ENCODE measurements around the gene SYNCRIP. TPM values are rescaled to one million over a fixed set of nuclear protein-coding genes. Genes with fewer than 3 reads are reported as not detected.

SYNCRIP gene
- total RNA-seq = 127 and 136 TPM in 2 replicates
- long read RNA-seq, full-length matches to known transcripts = 61 of 214 reads
- long read RNA-seq, partial matches to known transcripts = 122 of 214 reads
- long read RNA-seq, other reads (novel, unspliced or antisense) = 31 of 214 reads

DNA sequence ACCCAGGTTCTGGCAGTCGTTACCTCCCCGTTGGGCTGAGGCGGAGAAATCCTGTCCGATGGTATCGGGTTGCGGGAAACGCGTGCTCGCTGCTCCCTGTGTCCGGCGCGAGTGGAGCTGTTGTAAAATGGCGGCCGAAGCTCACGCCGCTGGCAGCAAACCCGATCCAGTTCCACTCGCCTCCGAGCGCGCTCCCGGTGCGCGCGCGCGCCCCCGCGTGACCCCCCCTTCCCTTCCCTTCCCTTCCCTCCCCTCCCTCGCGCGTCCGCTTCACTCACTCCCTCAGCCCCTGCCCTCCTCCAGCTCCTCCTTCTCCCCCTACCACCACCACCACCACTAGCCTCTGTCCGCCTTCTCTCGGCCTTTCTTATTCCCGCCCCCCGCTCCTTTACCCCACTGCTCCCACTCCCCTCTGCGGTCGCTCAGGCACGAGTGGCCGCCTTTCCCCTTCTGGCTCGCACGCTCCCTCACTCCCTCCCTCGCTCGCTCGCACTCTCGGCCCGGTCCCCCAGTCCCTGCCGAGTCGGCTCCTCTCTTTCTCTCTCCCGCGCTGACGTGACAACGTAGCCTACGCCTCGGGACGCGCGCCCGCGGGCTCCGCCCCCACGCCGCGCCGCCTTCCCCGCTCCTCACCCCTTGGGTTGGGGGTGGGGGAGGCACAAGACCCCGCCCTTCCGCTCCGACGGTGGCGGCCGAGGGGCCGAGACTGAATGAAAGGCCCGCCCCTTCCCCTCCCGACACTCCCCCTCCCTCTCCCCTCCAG, at the start of gene SYNCRIP:
TSS of gene SYNCRIP (minus strand) at position 113 of the 763 bp plus-strand sequence. CDS start 1,447 bp downstream, outside the sequence.
- Mint-ChIP-seq H3K9me3 (ENCODE audit: low read depth) (peaks cover 6% of the 10 kb centered on the region), H3K4me3 (ENCODE audit: low read depth) (peak within 1 kb of the TSS; percentile 91), H3K4me1 (ENCODE audit: low read depth) (peaks cover 36% of the 10 kb centered on the region), H3K36me3 (ENCODE audit: insufficient read depth) (peaks cover 25% of the 10 kb centered on the region), H3K27ac (peak within 1 kb of the TSS; percentile 100), H3K27me3 (no peaks in the 10 kb centered on the region)
- peak; percentile 99 for DNase-seq (ENCODE audit: low spot score, unreplicated experiment)
- TF ChIP-seq, protein P1, sequence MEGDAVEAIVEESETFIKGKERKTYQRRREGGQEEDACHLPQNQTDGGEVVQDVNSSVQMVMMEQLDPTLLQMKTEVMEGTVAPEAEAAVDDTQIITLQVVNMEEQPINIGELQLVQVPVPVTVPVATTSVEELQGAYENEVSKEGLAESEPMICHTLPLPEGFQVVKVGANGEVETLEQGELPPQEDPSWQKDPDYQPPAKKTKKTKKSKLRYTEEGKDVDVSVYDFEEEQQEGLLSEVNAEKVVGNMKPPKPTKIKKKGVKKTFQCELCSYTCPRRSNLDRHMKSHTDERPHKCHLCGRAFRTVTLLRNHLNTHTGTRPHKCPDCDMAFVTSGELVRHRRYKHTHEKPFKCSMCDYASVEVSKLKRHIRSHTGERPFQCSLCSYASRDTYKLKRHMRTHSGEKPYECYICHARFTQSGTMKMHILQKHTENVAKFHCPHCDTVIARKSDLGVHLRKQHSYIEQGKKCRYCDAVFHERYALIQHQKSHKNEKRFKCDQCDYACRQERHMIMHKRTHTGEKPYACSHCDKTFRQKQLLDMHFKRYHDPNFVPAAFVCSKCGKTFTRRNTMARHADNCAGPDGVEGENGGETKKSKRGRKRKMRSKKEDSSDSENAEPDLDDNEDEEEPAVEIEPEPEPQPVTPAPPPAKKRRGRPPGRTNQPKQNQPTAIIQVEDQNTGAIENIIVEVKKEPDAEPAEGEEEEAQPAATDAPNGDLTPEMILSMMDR (IDR thresholded peaks at IDR 0.05; ENCODE audit: unreplicated experiment) = no peak

DNA sequence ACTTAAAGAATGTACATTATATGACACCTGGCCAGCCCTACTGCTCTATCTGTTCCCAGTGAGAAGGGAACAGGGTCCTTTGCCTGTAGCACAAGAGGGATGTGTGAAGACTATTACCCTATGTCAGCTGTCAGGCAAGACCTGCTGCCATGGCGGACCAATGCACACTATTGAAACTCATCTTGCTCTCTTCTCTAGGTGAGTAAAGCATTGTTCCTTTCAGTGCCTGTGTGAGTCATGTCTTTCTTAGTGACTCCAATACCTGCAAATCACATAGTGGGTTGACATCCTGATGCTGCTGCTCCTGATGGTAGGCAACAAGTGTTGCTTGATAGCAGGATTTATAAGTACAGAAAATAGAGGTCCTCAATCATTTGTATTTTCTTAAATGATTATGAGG, 48.8 kb upstream of the SYNCRIP start:
- Mint-ChIP-seq H3K4me3 (ENCODE audit: low read depth) (no peak overlapping the region), H3K36me3 (ENCODE audit: insufficient read depth) (no peaks in the 10 kb centered on the region), H3K27me3 (no peaks in the 10 kb centered on the region), H3K9me3 (ENCODE audit: low read depth) (no peaks in the 10 kb centered on the region), H3K27ac (no peak overlapping the region), H3K4me1 (ENCODE audit: low read depth) (no peaks in the 10 kb centered on the region)
- DNase-seq (ENCODE audit: low spot score, unreplicated experiment) = no peak
- TF ChIP-seq, protein P1 (IDR thresholded peaks at IDR 0.05; ENCODE audit: unreplicated experiment) = no peak

DNA sequence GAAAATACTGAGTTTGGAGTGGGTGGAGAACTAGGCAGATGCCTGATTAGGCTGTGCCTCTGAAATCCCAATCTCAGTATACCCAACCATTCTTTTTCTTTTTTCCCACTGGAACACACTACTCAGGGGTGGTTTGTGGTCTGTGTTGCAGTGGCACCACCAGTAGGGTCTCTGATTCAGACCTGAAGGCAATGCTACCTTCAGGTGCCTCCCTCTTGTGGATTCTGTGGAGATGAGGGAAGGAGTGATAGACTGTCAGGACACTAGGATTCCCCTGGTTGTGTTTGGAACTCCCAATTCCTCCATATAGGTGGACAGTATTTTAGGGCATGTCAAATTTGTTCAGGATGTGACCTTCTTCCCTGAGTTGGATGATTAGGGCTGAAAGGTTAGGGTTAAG, 47.4 kb upstream of the SYNCRIP start:
- no peaks in the 10 kb centered on the region for H3K36me3 Mint-ChIP-seq (ENCODE audit: insufficient read depth)
- no peaks in the 10 kb centered on the region for H3K9me3 Mint-ChIP-seq (ENCODE audit: low read depth)
- no peaks in the 10 kb centered on the region for H3K27me3 Mint-ChIP-seq
- no peaks in the 10 kb centered on the region for H3K4me1 Mint-ChIP-seq (ENCODE audit: low read depth)
- TF ChIP-seq, protein P1 (IDR thresholded peaks at IDR 0.05; ENCODE audit: unreplicated experiment) = no peak
- no peak for DNase-seq (ENCODE audit: low spot score, unreplicated experiment)
- H3K27ac Mint-ChIP-seq = no peak overlapping the region
- no peak overlapping the region for H3K4me3 Mint-ChIP-seq (ENCODE audit: low read depth)

DNA sequence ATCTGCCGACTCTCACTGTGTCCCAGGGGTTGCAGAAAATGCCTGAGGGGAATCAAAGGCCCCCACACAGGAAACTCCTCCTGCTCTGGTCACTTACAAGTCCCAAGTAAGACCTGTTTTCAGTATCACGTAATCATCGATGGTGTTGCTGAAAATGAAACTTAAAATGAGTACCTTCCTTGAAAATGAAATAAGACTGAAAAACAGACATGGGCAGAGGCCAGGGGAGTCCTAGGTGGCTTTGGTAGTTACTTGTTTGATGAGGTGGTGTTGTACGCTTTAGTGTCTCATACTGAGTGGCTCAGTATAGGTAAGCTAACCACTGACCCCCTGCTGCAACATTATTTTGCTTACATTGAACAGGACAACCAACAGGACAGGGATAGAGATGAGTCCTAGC, 43.0 kb upstream of the SYNCRIP start:
- no peaks in the 10 kb centered on the region for H3K4me1 Mint-ChIP-seq (ENCODE audit: low read depth)
- H3K27me3 Mint-ChIP-seq = no peaks in the 10 kb centered on the region
- DNase-seq (ENCODE audit: low spot score, unreplicated experiment) = no peak
- no peak overlapping the region for H3K27ac Mint-ChIP-seq
- TF ChIP-seq, protein P1 (IDR thresholded peaks at IDR 0.05; ENCODE audit: unreplicated experiment) = no peak
- H3K36me3 Mint-ChIP-seq (ENCODE audit: insufficient read depth) = no peaks in the 10 kb centered on the region
- no peak overlapping the region for H3K4me3 Mint-ChIP-seq (ENCODE audit: low read depth)
- H3K9me3 Mint-ChIP-seq (ENCODE audit: low read depth) = peaks cover 3% of the 10 kb centered on the region

DNA sequence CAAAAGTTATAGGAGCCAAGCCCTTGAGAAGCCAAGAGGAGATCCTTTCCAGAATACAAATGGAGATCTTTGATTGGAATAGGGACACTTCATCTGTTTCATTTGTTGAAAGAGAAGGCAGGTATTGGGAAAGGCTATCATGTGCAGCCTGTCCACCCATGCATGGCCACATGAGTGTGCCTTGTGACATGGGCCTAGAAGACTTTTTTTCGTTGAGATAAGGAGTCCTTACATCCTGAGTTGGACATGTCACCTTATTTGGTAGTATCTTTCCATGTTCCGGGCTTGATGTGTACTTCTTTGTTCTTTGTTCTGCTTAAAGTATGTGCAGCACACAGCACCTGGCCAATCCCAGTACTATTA, 42.1 kb upstream of the SYNCRIP start:
- no peaks in the 10 kb centered on the region for H3K4me1 Mint-ChIP-seq (ENCODE audit: low read depth)
- H3K27ac Mint-ChIP-seq = no peak overlapping the region
- no peak for DNase-seq (ENCODE audit: low spot score, unreplicated experiment)
- H3K9me3 Mint-ChIP-seq (ENCODE audit: low read depth) = peaks cover 3% of the 10 kb centered on the region
- TF ChIP-seq, protein P1 (IDR thresholded peaks at IDR 0.05; ENCODE audit: unreplicated experiment) = no peak
- no peaks in the 10 kb centered on the region for H3K36me3 Mint-ChIP-seq (ENCODE audit: insufficient read depth)
- H3K4me3 Mint-ChIP-seq (ENCODE audit: low read depth) = no peak overlapping the region
- no peaks in the 10 kb centered on the region for H3K27me3 Mint-ChIP-seq

Measured in progenitor cell of endocrine pancreas (in vitro differentiated cells).